GM19023 (cell line): Measurements from ENCODE around the gene GPHB5.
"Not testable (repeated sequence)": the region's sequence is repeated elsewhere in the genome, so short reads cannot be mapped to it uniquely, and the experiment has no call there.

Experiments used
- ATAC-seq: cut with Tn5 transposase; IDR thresholded peaks from one replicate; pipeline ENCODE4 v1.9.1; 2021; ENCODE audit warnings: mild to moderate bottlenecking, moderate library complexity; ENCODE audit not compliant: unreplicated experiment

Gene GPHB5, protein sequence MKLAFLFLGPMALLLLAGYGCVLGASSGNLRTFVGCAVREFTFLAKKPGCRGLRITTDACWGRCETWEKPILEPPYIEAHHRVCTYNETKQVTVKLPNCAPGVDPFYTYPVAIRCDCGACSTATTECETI

DNA sequence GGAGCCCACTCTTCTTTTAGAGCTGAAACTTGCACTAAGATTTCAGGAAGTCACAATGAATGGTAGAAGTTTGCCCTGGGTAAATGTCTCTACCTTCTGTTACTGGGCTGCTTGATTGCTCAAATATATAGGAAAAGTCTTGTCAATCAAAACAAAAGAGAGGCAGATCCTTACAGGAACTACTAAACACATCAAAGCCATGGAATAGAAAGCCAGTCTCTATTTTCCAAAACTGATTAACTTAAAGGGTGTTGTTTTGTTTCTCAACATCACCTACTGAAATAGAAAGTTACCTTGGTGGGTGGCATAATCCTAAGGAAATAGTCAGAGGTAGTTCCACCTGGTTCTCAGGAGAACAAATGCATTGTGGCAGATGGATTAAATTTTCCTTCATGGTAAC, at the start of gene GPHB5:
Gene GPHB5, minus strand, starts transcription at position 101 of the 400 bp plus-strand sequence. CDS start 1,086 bp downstream, outside the sequence.
- ATAC-seq, result no peak

DNA sequence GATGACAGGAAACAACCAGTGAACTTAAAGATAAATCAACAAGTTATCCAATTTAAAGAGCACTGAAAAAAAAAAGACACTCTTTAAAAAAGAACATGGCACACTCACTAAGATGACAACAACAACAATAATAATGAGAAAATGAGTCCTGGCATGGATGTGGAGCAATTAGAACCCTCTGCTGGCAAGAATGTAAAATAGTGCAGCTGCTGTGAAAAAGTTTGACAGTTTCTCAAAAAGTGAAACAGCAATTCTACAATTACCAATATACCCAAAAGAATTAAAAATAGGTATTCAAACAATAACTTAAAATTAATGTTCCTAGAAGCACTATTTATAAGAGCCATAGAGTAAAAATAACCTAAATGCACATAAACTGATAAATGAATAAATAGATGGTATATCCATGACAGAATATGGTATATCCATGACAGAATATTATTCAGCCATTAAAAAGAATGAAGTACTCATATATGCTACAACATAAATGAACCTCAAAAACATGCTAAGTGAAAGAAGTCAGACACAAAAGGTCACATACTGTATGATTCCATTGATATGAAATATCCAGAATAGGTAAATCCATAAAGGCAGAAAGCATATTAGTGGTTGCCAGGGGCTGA, 49.1 kb upstream of the GPHB5 start:
- no peak for ATAC-seq

DNA sequence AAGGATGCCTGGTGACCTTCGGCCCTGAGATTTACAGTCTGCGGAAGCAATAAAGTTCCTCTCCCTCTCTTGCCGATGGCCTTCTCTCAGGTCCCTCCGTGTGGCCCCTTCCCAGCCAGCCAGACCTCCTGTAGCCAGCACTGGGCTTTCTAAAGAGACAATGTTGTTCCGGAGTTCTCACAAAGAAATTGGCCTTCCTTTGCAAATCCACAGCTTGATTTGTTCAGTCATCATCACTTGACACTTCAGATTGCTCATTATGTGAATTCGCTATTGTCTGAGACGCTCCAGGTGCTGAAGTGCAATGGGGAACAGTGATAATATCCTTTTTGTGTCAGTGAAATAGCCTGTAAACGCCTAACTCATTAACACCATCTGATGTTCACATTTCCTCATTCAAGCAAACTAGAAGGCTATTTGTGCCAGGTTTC, 43.7 kb upstream of the GPHB5 start:
- no peak for ATAC-seq

DNA sequence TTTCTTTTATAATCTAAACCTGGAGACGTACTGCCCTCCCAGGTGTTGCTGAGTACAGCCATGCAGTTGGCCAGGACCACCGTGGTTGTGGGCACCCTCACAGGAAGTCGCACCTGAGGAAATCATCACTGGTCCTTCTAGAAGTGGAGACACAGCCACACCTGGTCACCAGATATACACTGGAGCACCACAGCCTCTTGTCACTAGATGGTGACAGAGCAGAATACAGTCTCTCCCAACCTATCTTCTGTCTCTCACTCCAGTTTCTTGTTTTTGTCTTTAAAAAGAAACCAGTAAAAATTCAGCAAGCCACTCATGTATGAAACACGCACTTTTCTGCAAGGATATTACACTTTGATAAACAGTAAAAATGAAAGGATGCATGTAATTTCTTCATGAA, 43.1 kb upstream of the GPHB5 start:
- no peak for ATAC-seq

DNA sequence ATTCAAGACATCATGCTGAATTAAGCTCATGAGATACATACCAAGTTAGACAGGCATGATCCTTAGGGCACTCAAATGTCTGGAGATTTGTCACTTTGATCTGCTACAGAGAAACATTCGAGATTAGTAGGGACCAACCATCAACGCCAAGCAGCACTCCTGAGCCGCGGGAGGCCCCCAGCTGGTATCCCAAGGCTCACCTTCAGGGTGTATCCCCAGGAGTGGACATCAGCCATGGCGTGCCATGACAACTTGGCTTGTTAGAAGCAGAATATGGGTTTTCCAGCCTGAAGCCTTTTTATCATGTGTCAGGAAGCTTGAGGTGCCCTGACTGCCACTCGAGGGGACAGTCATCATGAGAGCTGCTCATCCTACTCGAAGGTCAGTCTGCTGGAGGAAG, 39.1 kb upstream of the GPHB5 start:
- ATAC-seq, result no peak

DNA sequence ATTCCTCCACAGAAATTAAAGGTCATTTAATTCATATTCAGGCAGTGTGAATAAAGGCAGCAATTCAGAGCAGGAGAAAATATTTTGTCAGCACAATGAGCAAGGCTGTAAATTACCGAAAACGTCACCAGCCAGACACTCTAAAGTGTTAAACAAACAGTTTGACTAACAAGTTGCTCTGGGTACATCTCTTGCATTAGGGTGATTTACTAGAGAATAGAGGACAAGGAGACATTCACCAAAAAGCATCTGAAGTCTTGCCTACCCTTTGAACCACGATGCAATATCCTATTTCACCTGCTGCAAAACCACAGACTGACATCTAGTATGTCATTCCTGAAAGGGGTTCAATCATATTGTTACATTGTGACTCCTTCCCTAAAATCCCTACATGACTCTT, 27.1 kb upstream of the GPHB5 start:
- ATAC-seq, result no peak

DNA sequence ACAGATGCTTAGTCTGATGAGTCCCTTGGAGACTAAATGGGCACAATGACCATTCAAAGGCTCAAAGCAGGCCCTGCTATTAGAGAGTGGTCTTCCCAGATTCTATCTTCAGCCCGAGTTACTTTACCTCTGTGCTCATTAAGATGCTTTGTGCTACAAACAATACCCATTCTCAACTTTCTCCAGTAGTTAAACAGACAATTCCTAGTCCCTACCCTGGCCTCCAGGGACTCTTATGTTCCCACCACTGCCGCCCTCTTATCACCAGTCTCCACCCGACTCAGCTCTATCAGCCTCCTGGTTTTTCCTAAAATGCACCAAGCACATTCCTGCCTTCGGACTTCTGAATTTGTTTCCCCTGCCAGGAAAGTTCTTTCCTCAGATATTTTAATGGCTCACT, 25.6 kb upstream of the GPHB5 start:
- no peak for ATAC-seq

DNA sequence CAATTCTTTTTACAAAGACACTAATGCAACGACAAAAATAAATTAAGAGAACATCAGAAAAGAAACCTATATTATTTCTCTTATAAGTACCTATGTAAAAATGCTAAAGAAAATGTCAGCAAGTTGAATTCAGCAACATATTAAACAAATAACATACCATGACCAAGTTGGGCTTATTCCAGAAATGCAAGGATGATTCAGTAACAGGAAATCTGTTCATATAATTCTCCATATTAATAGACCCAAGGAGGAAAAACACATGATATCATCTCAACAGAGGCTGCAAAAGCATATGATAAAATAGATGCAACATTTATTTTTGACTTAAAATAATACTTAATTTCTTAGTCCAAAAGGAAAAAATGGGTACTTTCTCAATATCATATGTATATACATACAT, 25.1 kb upstream of the GPHB5 start:
- no peak for ATAC-seq

DNA sequence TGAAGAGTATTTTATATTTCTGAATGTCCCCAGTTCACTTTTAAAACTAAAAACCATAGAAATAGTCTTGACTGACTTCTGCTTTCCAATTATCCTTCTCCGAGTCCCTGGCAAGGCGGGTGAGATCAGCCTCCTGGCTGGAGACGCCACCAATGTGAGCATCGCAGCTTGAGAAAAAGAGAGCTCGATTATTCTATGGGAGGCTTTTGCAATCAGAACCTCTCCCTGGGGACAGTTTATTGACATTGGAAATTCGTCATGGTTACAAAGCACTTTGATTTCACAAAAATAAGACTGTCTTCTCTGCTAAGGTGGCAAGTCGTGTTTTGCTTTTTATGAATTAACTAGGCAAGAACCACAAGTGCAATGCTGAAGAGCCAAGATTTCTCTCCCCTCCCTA, 23.6 kb upstream of the GPHB5 start:
- no peak for ATAC-seq

DNA sequence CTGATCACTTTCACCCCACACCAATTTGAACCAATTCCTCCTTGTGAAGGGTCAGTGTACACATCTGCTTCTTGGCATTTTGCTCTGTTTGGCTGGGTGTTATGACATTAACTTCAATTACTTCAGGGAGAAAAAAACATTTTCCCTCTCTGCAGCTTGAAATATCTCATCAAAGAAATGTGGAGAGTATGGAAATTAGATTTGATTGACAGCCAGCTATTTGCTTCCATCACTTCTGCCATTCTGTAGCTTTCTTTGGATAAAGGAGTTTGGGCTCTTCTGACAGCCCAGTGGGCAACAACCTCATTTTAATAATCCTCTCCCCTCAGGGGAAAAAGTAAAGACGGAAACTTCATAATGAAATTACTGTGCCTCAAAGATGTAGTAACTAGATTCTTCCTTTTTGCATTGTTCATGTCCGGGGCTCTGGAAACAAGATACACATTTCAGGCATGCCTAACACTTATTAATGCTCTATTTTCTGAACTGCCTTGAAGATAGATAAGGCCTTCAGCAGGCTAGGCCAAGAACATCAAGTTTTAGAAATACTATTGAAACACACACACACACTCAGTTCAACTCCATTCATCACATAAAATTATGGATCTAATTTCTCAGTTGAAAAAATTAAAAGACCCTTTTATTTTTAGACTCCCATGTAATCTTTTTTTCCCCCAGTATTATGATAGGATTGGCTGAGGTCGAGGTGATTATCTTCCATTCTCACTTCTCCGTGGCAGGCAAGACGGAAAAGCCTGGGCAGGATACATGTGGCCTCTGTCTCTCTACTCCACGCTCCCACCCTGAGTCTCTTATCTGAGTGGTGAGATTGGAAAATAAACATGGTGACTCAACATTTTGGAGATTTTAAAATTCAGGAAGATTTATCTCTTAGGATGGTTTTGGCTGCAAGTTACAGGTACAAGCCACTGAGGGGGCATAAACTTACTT, 10.3 kb upstream of the GPHB5 start:
- ATAC-seq, result no peak

DNA sequence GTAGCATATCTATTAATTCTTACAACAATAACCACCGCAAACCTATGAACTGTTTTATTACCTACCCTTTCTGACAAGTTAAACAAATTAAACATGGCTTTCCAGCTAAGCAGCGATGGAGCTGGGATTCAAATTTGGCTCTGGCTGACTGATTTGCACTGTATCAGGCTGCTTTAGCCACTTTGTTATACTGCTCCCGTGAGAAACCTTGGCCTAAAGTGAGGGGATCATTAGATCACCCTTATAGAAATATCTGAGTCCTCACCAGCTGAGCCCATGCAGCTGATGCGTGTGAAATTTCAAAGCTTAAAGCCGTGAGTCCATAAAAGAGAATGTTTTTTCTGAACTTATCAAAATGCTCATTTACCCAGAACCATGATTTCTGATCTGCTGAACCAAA, 8.1 kb upstream of the GPHB5 start:
- ATAC-seq, result no peak

DNA sequence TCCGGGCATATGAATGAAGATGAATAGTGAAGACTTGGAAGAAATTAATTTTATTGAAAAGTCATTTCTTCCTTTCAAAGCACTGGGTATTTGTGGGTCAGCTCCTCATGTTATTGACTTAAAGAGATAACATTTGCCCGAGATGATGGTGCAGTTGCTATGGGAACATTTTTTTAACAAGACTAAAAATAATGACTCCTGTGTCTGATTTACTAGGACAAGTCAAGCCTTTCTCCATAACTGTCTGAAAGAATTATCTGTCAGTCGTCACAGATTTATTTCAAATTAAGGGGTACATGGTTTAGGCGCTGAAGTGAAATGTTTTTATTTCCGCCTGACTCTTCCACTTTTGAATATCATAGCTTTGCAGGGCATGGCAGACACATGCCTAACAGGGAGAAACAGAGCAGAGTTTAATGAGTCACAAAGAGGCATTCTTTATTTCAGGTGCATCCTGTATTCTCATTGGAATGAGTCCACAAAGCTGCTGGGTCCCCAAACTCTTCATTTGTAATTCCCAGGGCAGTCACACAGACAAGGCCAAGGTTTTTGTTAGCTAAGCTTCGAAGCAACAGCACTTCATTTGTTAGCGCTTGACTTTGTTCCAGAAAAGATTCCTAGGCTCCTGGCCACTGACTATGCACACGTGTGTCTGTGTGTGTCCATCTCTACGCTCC, 4.3 kb upstream of the GPHB5 start:
- no peak for ATAC-seq

DNA sequence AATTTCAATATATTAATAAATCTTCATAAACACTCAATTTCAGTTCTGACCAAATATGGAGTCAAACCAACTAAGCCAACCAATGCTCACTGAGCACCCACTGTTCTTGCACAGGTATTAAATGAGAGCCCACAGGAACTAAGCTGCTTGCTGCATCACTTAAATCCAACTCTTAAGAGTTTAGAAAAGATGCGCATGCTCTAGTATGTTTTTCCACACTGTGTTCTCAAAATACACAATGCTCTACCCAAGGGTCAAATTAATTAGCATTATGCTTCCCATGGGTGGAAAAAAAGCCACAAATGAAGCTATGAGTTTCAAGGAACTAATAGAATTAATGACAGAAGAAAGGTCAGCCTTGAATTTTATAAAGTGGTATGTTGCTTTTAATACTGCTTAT, 3.7 kb upstream of the GPHB5 start:
- ATAC-seq, result no peak

DNA sequence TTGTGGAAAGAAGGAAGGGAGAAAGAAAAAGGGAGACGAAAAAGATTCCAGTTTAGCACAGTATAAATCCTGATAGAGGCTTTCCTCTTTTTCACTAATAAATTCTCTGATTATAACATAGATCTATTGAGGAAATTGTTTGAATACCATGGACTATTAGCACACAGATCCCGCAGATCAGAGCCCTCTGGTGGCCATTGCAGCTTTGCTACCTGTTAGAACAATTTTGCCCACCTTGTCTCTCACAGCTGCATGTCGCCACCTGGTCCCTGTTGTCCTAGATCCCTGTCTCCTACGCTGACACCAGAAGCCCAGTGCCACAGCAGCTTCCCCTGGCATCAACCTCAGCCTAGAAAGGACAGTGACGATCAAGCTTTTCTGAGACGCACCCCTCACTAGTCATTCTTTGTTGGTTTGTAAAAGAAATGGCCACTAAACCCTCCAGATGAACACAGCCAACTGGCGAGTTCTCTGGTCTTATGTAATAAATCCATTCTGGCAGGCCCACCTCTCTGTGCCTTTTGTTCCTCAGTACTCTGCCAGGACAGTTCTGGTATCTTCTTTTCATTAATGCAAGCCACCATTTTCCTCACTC, 9.9 kb downstream of the GPHB5 start:
- peak; percentile 54 for ATAC-seq

DNA sequence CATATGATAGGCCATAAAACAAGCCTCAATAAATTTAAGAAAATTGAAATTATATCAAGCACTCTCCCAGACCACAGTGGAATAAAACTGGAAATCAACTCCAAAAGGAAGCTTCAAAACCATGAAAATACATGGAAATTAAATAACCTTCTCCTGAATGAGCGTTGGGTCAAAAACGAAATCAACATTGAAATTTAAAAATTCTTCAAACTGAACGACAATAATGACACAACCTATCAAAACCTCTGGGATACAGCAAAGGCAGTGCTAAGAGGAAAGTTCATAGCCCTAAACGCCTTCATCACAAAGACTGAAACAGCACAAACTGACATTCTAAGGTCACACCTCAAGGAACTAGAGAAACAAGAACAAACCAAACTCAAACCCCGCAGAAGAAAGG, 14.3 kb downstream of the GPHB5 start:
- not testable (repeated sequence) for ATAC-seq

DNA sequence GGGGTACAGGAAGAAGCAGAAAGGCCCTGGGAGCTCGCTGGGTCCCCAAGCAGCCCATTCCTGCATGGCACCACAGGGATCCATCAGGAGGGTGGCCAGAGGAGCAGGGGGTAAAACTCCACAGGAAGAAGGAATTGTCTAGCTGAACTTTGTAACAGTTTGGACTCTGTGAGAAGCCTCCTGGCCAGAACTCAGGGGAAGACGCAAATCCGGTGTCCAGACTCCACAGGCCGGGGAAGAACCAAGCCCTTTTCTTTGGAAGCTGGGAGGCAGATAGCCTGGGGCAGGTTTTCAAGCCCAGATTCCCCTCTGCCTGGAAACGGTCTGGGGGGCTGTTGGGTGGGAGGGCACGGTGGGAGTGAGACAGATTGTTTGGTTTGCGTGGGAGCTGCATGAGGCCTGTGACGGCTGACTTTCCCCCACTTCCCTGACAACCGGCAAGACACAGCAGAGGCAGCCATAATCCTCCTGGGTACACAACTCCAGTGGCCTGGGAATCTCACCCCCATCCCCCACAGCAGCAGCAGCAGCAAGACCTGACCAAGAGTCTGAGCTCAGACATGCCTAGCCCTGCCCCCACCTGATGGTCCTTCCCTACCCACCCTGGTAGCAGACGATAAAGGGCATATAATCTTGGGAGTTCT, 16.7 kb downstream of the GPHB5 start:
- no peak for ATAC-seq

DNA sequence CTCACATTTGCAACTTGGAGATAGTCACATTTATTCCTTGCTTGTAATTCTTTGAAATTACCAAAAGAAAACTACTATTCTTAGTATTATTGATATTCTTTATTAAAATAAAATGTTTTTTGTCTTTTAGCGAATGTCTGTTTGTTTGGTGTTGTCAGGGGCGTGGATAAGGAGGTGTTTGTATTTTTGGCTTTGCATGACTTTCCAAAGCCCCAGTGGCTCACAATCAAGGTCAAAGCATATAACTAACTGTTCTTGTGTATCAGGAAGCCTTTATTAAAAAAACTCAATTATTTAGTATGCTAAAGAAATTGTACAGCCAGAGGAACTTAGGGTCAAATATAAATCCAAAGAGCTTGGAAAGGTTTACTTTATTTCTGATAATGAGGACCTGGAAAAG, 17.9 kb downstream of the GPHB5 start:
- ATAC-seq, result no peak

DNA sequence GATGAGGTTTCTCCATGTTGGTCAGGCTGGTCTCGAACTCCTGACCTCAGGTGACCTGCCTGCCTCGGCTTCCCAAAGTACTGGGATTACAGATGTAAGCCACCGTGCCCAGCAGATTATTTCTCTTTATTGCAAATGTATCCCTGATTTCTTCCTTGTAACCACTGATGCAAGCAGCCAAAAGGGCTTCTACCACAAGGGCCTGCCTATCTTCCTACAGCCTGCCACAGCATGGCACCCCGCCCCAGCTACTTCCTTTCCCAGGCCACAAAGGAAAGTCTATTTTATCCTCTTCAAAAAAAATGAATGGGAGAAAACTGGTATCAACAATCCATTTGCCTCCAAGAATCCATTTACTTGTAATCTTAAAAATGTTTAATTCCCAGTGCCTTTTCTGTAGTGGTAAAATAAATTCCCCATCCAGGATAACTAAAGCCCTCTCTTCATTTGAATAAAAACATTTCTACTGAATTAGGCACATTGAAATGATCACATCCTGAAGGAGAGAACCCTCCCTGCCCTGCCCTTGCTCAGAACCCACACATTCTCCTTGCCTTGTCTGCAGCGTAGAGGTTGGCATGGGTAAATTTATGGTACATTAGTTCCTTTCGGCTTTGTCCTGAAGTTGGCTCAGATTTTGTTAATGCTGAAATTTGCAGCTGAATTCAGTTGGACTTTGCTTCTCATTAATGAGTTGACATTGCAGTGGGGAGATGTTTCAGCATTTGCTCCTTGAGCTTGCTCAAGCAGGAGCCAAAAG, 19.2 kb downstream of the GPHB5 start:
- ATAC-seq, result no peak

DNA sequence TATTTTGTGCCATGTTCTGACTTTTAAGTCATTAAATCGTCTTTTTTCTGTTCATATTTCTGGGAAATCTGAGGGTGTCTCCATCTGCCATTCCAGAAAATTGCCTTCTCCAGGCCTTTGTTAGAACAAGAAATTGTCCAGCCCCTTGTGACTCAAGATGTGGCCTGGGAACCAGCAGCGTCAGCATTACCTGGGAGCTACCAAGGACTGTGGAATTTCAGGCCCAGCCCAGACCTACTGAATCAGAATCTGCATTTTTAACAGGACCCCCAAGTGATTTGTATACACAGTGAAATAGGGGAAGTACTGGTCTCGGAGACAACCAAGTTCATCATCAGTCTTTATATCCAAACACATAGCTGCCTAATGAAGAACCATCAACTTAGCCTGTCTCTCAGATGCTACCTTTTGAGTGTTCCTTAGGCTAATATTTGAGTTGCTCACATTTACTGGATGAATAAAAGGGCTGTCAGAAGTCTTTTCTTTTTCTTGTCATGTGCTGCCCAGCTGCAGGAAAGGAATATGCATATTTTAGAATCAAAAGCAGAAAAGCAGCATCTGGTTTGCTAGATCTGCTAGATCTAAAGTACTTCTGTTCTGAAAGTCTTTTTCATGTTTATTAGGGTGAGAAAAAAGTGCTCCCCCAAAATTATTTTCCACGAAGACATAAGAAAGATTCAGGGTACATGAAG, 21.2 kb downstream of the GPHB5 start:
- ATAC-seq, result no peak
